GM19324 (cell line): ENCODE data around the gene COPA.

Experiments
- ATAC-seq: cut with Tn5 transposase; IDR thresholded peaks from one replicate; pipeline ENCODE4 v1.9.1; 2021; ENCODE audit warnings: mild to moderate bottlenecking, moderate library complexity; ENCODE audit not compliant: unreplicated experiment, low FRiP score

Gene COPA

GRCh38 chr1:160243767-160244166, 99.3 kb downstream of the COPA start:
- no peak for ATAC-seq

GRCh38 chr1:160239582-160240299, 103.3 kb downstream of the COPA start:
- no peak for ATAC-seq
